Astrocyte (in vitro differentiated cells and primary cell): Measurements from ENCODE around the gene DNM1. TPM values are rescaled to one million over a fixed set of nuclear protein-coding genes. Genes with fewer than 3 reads are reported as not detected.

Experiments
- DNase-seq: peaks from one replicate; pipeline ENCODE4 v3.0.0-alpha.2; 2010; ENCODE audit warnings: low read depth
- FAIRE-seq: peaks from 2 replicates; lab custom pipeline; 2011; peaks lifted over from hg19 to GRCh38; lab: Jason Lieb, UNC
- H2AFZ ChIP-seq: 2 replicates; pipeline ENCODE4 v1.6.0; 2012; ENCODE audit warnings: low read depth, low read length, inconsistent platforms
- H3K27ac ChIP-seq: 2 replicates; pipeline ENCODE4 v1.5.1; 2011; ENCODE audit warnings: low read depth, low read length, inconsistent platforms
- H3K27me3 ChIP-seq: 2 replicates; pipeline ENCODE4 v1.6.0; 2011; ENCODE audit warnings: low read length, inconsistent platforms; ENCODE audit not compliant: insufficient read depth
- H3K36me3 ChIP-seq: 2 replicates; pipeline ENCODE4 v1.5.1; 2011; ENCODE audit warnings: low read length, inconsistent platforms; ENCODE audit not compliant: insufficient read depth
- H3K4me1 ChIP-seq: 2 replicates; pipeline ENCODE4 v1.5.1; 2011; ENCODE audit warnings: low read length, inconsistent platforms; ENCODE audit not compliant: insufficient read depth
- H3K4me2 ChIP-seq: 2 replicates; pipeline ENCODE4 v1.6.0; 2012; ENCODE audit warnings: low read length, inconsistent platforms
- H3K4me3 ChIP-seq: 2 replicates; pipeline ENCODE4 v1.5.1; 2011; ENCODE audit warnings: low read depth, mild to moderate bottlenecking, low read length, inconsistent platforms; ENCODE audit not compliant: insufficient read depth
- H3K79me2 ChIP-seq: 2 replicates; pipeline ENCODE4 v1.6.0; 2012; ENCODE audit warnings: mild to moderate bottlenecking, low read length, inconsistent platforms; ENCODE audit not compliant: insufficient read depth
- H3K9ac ChIP-seq: 2 replicates; pipeline ENCODE4 v1.6.0; 2012; ENCODE audit warnings: mild to moderate bottlenecking, low read length, inconsistent platforms
- H3K9me3 ChIP-seq: 2 replicates; pipeline ENCODE4 v1.5.1; 2012; ENCODE audit warnings: low read depth, mild to moderate bottlenecking, low read length, inconsistent platforms; ENCODE audit not compliant: insufficient read depth
- H4K20me1 ChIP-seq: 2 replicates; pipeline ENCODE4 v1.6.0; 2012; ENCODE audit warnings: low read length, inconsistent platforms; ENCODE audit not compliant: insufficient read depth
- H3K27ac Mint-ChIP-seq: one replicate; pipeline ENCODE4 v1.8.0; 2021; ENCODE audit warnings: mild to moderate bottlenecking, mixed read lengths; ENCODE audit not compliant: unreplicated experiment
- H3K27me3 Mint-ChIP-seq: one replicate; pipeline ENCODE4 v1.8.0; 2021; ENCODE audit warnings: low read depth, mixed read lengths; ENCODE audit not compliant: unreplicated experiment
- H3K36me3 Mint-ChIP-seq: one replicate; pipeline ENCODE4 v1.8.0; 2021; ENCODE audit warnings: low read depth, mixed read lengths; ENCODE audit not compliant: unreplicated experiment
- H3K4me1 Mint-ChIP-seq: one replicate; pipeline ENCODE4 v1.8.0; 2021; ENCODE audit warnings: low read depth, mixed read lengths; ENCODE audit not compliant: unreplicated experiment
- H3K4me3 Mint-ChIP-seq: one replicate; pipeline ENCODE4 v1.8.0; 2021; ENCODE audit warnings: mild to moderate bottlenecking, moderate library complexity, mixed read lengths; ENCODE audit not compliant: unreplicated experiment
- H3K9me3 Mint-ChIP-seq: one replicate; pipeline ENCODE4 v1.8.0; 2021; ENCODE audit warnings: mild to moderate bottlenecking, mixed read lengths; ENCODE audit not compliant: unreplicated experiment
- CTCF ChIP-seq: IDR thresholded peaks from 2 replicates; pipeline ENCODE4 v1.5.1; 2011; ENCODE audit warnings: low read depth, mild to moderate bottlenecking, inconsistent platforms, low read length, moderate library complexity; ENCODE audit not compliant: insufficient read depth
- EZH2 ChIP-seq: IDR thresholded peaks from 2 replicates; pipeline ENCODE4 v1.6.1; 2012; ENCODE audit warnings: mild to moderate bottlenecking, low read length, inconsistent platforms; ENCODE audit not compliant: insufficient read depth
- total RNA-seq: library from RNA; stranded (reverse); gene quantifications from 2 replicates; pipeline ENCODE4 v1.2.1, GENCODE V29; 2021

DNM1 gene
- total RNA-seq, 1 donor from 2014 or later: 29.7 TPM

GRCh38 chr9:128193469-128194096 is 9.6 kb upstream of the DNM1 start:
- Histone ChIP-seq H3K79me2 (peaks cover 20% of the 10 kb centered on the region), H4K20me1 (peaks cover 6% of the 10 kb centered on the region), H3K36me3 (peaks cover 9% of the 10 kb centered on the region), H3K27me3 (no peaks in the 10 kb centered on the region), H3K4me2 (peak overlapping the region; percentile 97), H2AFZ (no peak overlapping the region), H3K9me3 (no peaks in the 10 kb centered on the region), H3K4me1 (peaks cover 12% of the 10 kb centered on the region), H3K27ac (no peak overlapping the region), H3K9ac (no peak overlapping the region), H3K4me3 (no peak overlapping the region)
- FAIRE-seq (no peak), DNase-seq (no peak)
- peaks cover 5% of the 10 kb centered on the region for H3K36me3 Mint-ChIP-seq
- TF ChIP-seq EZH2: no peak
- TF ChIP-seq CTCF: no peak
- no peak overlapping the region for H3K27ac Mint-ChIP-seq
- no peaks in the 10 kb centered on the region for H3K27me3 Mint-ChIP-seq
- H3K4me3 Mint-ChIP-seq: no peak overlapping the region
- H3K9me3 Mint-ChIP-seq: no peaks in the 10 kb centered on the region
- H3K4me1 Mint-ChIP-seq: peaks cover 5% of the 10 kb centered on the region

GRCh38 chr9:128201441-128202369 is 1.5 kb upstream of the DNM1 start:
- Mint-ChIP-seq H3K4me1 (peaks cover 21% of the 10 kb centered on the region), H3K4me3 (peak overlapping the region; percentile 91), H3K36me3 (peaks cover 4% of the 10 kb centered on the region), H3K27ac (peak overlapping the region; percentile 69), H3K27me3 (no peaks in the 10 kb centered on the region), H3K9me3 (no peaks in the 10 kb centered on the region)
- peak; percentile 79 for DNase-seq
- Histone ChIP-seq H3K9ac (no peak overlapping the region), H3K4me2 (peak overlapping the region; percentile 97), H3K36me3 (no peaks in the 10 kb centered on the region), H3K27ac (peak overlapping the region; percentile 66), H3K4me3 (peak overlapping the region; percentile 12), H3K79me2 (peaks cover 4% of the 10 kb centered on the region), H3K9me3 (no peaks in the 10 kb centered on the region), H3K27me3 (no peaks in the 10 kb centered on the region), H4K20me1 (no peaks in the 10 kb centered on the region), H2AFZ (peak overlapping the region; percentile 52), H3K4me1 (peaks cover 21% of the 10 kb centered on the region)
- FAIRE-seq: no peak
- TF ChIP-seq CTCF: no peak
